GM13977 (cell line): ENCODE data around the gene ATP8B4.

Experiments
- DNase-seq: peaks from one replicate; pipeline ENCODE4 v3.0.0; 2012; ENCODE audit warnings: low spot score
- CTCF ChIP-seq: IDR thresholded peaks from 2 replicates; pipeline ENCODE4 v1.5.1; 2012; ENCODE audit warnings: mild to moderate bottlenecking, control low read depth; ENCODE audit not compliant: insufficient read depth; ENCODE audit errors: extremely low read depth, missing control alignments
- in situ Hi-C: fragments of 300-500 bp; cut with MboI; formaldehyde crosslinking; loops from one replicate; pipeline ENCODE4 v1.12.0; 2022; ENCODE audit warnings: low sequenced_read_pairs, low pct_unique_long_range_greater_than_20kb, mixed read lengths, inconsistent platforms; ENCODE audit not compliant: unreplicated experiment

Gene ATP8B4

GRCh38 chr15:50067254-50067653 is 51.8 kb downstream of the ATP8B4 start:
- no peak for TF ChIP-seq CTCF
- in situ Hi-C loops: no loop called here
- no peak for DNase-seq

- no peak for DNase-seq
- no peak for TF ChIP-seq CTCF
- in situ Hi-C loops: no loop called here
These were observed 52.4 kb downstream of the ATP8B4 start for GRCh38 chr15:50066666-50067065.

- no peak for DNase-seq
- no peak for TF ChIP-seq CTCF
- in situ Hi-C loops: no loop called here
These were observed 52.8 kb downstream of the ATP8B4 start for GRCh38 chr15:50066202-50066601.

GRCh38 chr15:50065279-50065678 is 53.8 kb downstream of the ATP8B4 start:
- in situ Hi-C loops: no loop called here
- TF ChIP-seq CTCF: no peak
- DNase-seq: no peak

GRCh38 chr15:50064673-50065072 is 54.4 kb downstream of the ATP8B4 start:
- no peak for TF ChIP-seq CTCF
- in situ Hi-C loops: no loop called here
- DNase-seq: no peak

- in situ Hi-C loops: no loop called here
- DNase-seq: no peak
- TF ChIP-seq CTCF: no peak
These were observed 55.8 kb downstream of the ATP8B4 start for GRCh38 chr15:50063226-50063625.

- DNase-seq: no peak
- TF ChIP-seq CTCF: no peak
- in situ Hi-C loops: no loop called here
These were observed 57.5 kb downstream of the ATP8B4 start for GRCh38 chr15:50061503-50061902.
